HCT116 (cell line): ENCODE measurements around the gene LZTR1.

Experiments
- CEBPB ChIP-seq: IDR thresholded peaks from 2 replicates; pipeline ENCODE4 v1.6.1; 2012; ENCODE audit warnings: low read depth
- EGR1 ChIP-seq: IDR thresholded peaks from 2 replicates; pipeline ENCODE4 v1.6.1; 2012; ENCODE audit warnings: low read depth
- EZH2 ChIP-seq: fragments of 200-600 bp; sonication (generic); IDR thresholded peaks from 2 replicates; pipeline ENCODE4 v1.6.1; 2017; ENCODE audit warnings: antibody characterized with exemption, mixed run types
- JUND ChIP-seq: IDR thresholded peaks from 2 replicates; pipeline ENCODE4 v1.6.1; 2012
- POLR2A ChIP-seq: IDR thresholded peaks from 2 replicates; pipeline ENCODE4 v1.7.0; 2011; ENCODE audit warnings: borderline replicate concordance; ENCODE audit not compliant: insufficient read depth, insufficient read length; ENCODE audit errors: extremely low read depth
- SP1 ChIP-seq: IDR thresholded peaks from 2 replicates; pipeline ENCODE4 v1.6.1; 2012; ENCODE audit warnings: low read depth
- SRF ChIP-seq: IDR thresholded peaks from 2 replicates; pipeline ENCODE4 v1.6.1; 2012; ENCODE audit warnings: low read depth
- TF ChIP-seq, protein P1 (sequence below), 3 experiments: fragments of 200-600 bp in 1 of 3; sonication (generic) in 1 of 3; IDR thresholded peaks in 2 of 3; conservative IDR thresholded peaks in 1 of 3; 2 replicates each; pipeline ENCODE4 v1.5.1; 2012 to 2017; ENCODE audit warnings: low read depth in 2 of 3, low read length in 2 of 3, antibody characterized with exemption in 1 of 3, borderline replicate concordance in 1 of 3, control low read depth in 1 of 3, mild to moderate bottlenecking in 1 of 3, mixed read lengths in 1 of 3, mixed run types in 1 of 3, moderate library complexity in 1 of 3; ENCODE audit not compliant: insufficient read depth in 1 of 3
- TF ChIP-seq, protein P2 (sequence below): IDR thresholded peaks from 2 replicates; pipeline ENCODE4 v1.6.1; 2012

DNA sequence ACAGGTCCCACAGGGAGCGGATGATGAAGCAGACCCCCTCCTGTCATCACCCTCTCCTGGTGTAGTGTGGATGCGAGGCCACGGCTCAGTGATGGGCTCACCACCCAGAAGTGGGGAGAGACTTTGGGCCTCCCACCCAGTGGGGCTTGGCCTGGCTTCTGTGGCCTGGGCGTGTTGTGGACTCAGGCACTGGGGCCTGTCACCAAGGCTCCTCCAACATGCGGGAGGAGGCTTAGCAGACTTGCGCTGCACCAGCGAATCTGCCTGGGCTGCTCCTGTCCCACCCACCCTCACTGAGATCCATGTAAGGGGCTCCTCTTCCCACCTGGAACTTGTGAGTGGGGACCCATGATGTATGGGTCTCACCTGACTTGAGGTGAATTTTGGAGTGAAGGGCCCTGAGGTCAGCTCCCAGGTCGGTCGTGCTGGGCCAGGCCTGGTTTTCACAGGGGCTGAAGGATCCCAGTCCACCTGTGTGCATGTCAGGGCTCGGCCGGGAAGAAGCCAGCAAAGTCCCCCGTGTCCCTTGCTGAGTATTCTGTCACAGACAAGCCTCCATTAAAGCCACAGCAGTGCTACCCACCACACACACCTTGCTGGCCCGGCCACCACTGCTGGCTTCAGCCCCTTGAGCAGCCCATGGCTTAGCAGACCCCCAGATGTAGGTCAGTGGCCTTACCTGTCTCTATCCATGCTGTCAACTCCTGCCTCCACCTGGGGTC, 15.6 kb downstream of the LZTR1 start:
- TF ChIP-seq, protein P1, sequence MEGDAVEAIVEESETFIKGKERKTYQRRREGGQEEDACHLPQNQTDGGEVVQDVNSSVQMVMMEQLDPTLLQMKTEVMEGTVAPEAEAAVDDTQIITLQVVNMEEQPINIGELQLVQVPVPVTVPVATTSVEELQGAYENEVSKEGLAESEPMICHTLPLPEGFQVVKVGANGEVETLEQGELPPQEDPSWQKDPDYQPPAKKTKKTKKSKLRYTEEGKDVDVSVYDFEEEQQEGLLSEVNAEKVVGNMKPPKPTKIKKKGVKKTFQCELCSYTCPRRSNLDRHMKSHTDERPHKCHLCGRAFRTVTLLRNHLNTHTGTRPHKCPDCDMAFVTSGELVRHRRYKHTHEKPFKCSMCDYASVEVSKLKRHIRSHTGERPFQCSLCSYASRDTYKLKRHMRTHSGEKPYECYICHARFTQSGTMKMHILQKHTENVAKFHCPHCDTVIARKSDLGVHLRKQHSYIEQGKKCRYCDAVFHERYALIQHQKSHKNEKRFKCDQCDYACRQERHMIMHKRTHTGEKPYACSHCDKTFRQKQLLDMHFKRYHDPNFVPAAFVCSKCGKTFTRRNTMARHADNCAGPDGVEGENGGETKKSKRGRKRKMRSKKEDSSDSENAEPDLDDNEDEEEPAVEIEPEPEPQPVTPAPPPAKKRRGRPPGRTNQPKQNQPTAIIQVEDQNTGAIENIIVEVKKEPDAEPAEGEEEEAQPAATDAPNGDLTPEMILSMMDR (IDR thresholded peaks at IDR 0.05 in 2 of 3, conservative IDR thresholded peaks at IDR 0.05 in 1 of 3; ENCODE audit: borderline replicate concordance in 1 of 3, insufficient read depth in 1 of 3, low read depth in 2 of 3, low read length in 2 of 3) = no peak
- TF ChIP-seq SP1 (no peak), CEBPB (no peak), JUND (peak; percentile 30; the same call in 1 of the 2 replicates), EZH2 (no peak), EGR1 (no peak), SRF (no peak), POLR2A (no peak)
- TF ChIP-seq, protein P2, sequence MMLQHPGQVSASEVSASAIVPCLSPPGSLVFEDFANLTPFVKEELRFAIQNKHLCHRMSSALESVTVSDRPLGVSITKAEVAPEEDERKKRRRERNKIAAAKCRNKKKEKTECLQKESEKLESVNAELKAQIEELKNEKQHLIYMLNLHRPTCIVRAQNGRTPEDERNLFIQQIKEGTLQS = no peak
